Neural progenitor cell (in vitro differentiated cells): Measurements from ENCODE around the gene BOLL.

Experiments used
- EZH2phosphoT487 ChIP-seq: fragments of 200-600 bp; sonication (generic); IDR thresholded peaks from 2 replicates; pipeline ENCODE4 v1.6.1; 2017; ENCODE audit warnings: antibody characterized with exemption
- TF ChIP-seq, protein P1 (sequence below): fragments of 200-600 bp; sonication (generic); IDR thresholded peaks from 2 replicates; pipeline ENCODE4 v1.5.1; 2017; ENCODE audit warnings: antibody characterized with exemption, mild to moderate bottlenecking

DNA sequence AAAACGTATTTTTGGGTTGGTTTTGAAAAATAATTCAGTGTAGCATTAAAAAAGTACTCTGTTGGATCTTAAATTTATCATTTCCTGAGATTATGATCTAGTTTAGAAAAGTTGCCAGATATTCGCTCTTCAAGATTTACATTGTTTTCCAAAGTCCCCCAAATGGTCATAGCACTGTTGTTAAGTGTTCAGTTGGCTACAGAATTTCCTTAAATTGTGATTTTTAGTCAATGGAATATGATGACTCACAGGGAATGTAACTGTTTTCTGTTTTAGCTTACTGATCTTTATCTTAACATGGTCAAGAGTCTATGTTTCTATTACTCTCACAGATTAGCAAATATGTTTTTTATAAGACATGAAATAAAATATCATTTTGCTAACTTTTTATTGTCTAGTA, 42.5 kb upstream of the BOLL start:
- TF ChIP-seq, protein P1, sequence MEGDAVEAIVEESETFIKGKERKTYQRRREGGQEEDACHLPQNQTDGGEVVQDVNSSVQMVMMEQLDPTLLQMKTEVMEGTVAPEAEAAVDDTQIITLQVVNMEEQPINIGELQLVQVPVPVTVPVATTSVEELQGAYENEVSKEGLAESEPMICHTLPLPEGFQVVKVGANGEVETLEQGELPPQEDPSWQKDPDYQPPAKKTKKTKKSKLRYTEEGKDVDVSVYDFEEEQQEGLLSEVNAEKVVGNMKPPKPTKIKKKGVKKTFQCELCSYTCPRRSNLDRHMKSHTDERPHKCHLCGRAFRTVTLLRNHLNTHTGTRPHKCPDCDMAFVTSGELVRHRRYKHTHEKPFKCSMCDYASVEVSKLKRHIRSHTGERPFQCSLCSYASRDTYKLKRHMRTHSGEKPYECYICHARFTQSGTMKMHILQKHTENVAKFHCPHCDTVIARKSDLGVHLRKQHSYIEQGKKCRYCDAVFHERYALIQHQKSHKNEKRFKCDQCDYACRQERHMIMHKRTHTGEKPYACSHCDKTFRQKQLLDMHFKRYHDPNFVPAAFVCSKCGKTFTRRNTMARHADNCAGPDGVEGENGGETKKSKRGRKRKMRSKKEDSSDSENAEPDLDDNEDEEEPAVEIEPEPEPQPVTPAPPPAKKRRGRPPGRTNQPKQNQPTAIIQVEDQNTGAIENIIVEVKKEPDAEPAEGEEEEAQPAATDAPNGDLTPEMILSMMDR = no peak
- no peak for TF ChIP-seq EZH2phosphoT487
